Activated naive CD8-positive, alpha-beta T cell treated with anti-CD3 and anti-CD28 coated beads, Interleukin-2, amount 50 U/mL, for 24 hours (primary cell): ENCODE measurements around the gene LMF1.
"Not testable (repeated sequence)": the region's sequence is repeated elsewhere in the genome, so short reads cannot be mapped to it uniquely, and the experiment has no call there.

Experiments used
- ATAC-seq: fragments of 150-1000 bp; cut with Tn5 transposase; one replicate; pipeline ENCODE4 v1.10.0; 2021
- DNase-seq: peaks from one replicate; pipeline ENCODE4 v3.0.0; 2021
- H3K27ac Mint-ChIP-seq: one replicate; pipeline ENCODE4 v1.8.0; 2021; ENCODE audit warnings: mild to moderate bottlenecking, mixed read lengths
- H3K27me3 Mint-ChIP-seq: one replicate; pipeline ENCODE4 v1.8.0; 2021; ENCODE audit warnings: mixed read lengths
- H3K36me3 Mint-ChIP-seq: one replicate; pipeline ENCODE4 v1.8.0; 2021; ENCODE audit warnings: low read depth, mixed read lengths
- H3K4me1 Mint-ChIP-seq: one replicate; pipeline ENCODE4 v1.8.0; 2021; ENCODE audit warnings: mixed read lengths
- H3K4me3 Mint-ChIP-seq: one replicate; pipeline ENCODE4 v1.8.0; 2021; ENCODE audit warnings: mild to moderate bottlenecking, moderate library complexity, mixed read lengths
- H3K9me3 Mint-ChIP-seq: one replicate; pipeline ENCODE4 v1.8.0; 2021; ENCODE audit warnings: mixed read lengths

The LMF1 gene

GRCh38 chr16:830107-830870, 140.5 kb downstream of the LMF1 start:
- no peak overlapping the region for H3K27ac Mint-ChIP-seq
- DNase-seq: no peak
- no peaks in the 10 kb centered on the region for H3K4me1 Mint-ChIP-seq
- ATAC-seq: no peak
- no peak overlapping the region for H3K4me3 Mint-ChIP-seq
- no peaks in the 10 kb centered on the region for H3K36me3 Mint-ChIP-seq
- no peaks in the 10 kb centered on the region for H3K9me3 Mint-ChIP-seq
- peaks cover 8% of the 10 kb centered on the region for H3K27me3 Mint-ChIP-seq

DNA sequence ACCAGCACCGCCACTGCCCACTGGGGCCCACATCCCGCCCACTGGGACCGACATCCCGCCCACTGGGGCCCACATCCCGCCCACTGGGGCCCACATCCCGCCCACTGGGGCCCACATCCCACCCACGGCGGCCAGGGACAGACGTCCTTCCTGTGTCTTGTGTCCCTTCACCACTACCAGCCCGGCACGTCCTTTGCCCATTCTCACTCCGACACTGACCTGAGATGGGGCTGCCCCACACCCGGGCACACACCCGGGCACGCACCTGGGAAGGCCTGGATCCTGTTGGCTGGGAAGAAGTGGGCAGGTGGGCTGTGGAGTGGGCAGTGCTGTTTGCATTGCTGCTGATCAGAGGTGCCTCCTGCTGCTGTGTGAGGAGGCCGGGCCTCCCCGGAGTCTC, 141.9 kb downstream of the LMF1 start:
- no peaks in the 10 kb centered on the region for H3K9me3 Mint-ChIP-seq
- no peaks in the 10 kb centered on the region for H3K4me1 Mint-ChIP-seq
- H3K36me3 Mint-ChIP-seq: no peaks in the 10 kb centered on the region
- H3K4me3 Mint-ChIP-seq: no peak overlapping the region
- no peak overlapping the region for H3K27ac Mint-ChIP-seq
- ATAC-seq (no peak), DNase-seq (no peak)
- H3K27me3 Mint-ChIP-seq: peaks cover 8% of the 10 kb centered on the region

GRCh38 chr16:827513-827912, 143.3 kb downstream of the LMF1 start:
- Mint-ChIP-seq H3K4me1 (no peaks in the 10 kb centered on the region), H3K36me3 (no peaks in the 10 kb centered on the region), H3K27me3 (peaks cover 8% of the 10 kb centered on the region), H3K27ac (no peak overlapping the region), H3K9me3 (no peaks in the 10 kb centered on the region), H3K4me3 (no peak overlapping the region)
- ATAC-seq: no peak
- DNase-seq: no peak

- no peaks in the 10 kb centered on the region for H3K4me1 Mint-ChIP-seq
- no peak for DNase-seq
- no peak for ATAC-seq
- no peaks in the 10 kb centered on the region for H3K36me3 Mint-ChIP-seq
- H3K27ac Mint-ChIP-seq: no peak overlapping the region
- H3K9me3 Mint-ChIP-seq: no peaks in the 10 kb centered on the region
- H3K4me3 Mint-ChIP-seq: no peak overlapping the region
- H3K27me3 Mint-ChIP-seq: peaks cover 16% of the 10 kb centered on the region
Measured at GRCh38 chr16:825341-826061, 145.3 kb downstream of the LMF1 start.

DNA sequence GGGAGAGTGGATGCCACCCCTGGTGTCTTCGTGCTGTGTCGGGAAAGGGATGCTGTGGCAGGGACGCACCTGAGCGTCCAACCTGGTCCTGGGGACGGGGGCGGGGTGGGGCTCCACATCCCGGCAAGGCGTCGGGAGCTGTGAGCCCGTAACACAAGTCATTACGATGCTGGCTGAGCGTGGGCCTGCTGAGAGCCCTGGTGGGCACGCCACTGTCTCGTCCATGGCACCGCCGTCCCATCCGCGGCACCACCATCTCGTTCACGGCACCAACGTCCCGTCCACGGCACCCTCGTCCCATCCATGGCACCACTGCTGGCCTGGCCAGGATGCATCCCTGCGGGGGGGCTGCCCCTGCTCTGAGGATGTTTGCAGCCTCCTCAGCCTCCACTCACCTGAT, 146.2 kb downstream of the LMF1 start:
- H3K27me3 Mint-ChIP-seq: peaks cover 19% of the 10 kb centered on the region
- H3K27ac Mint-ChIP-seq: no peak overlapping the region
- no peak for ATAC-seq
- H3K9me3 Mint-ChIP-seq: no peaks in the 10 kb centered on the region
- H3K4me1 Mint-ChIP-seq: peaks cover 6% of the 10 kb centered on the region
- DNase-seq: no peak
- no peak overlapping the region for H3K4me3 Mint-ChIP-seq
- no peaks in the 10 kb centered on the region for H3K36me3 Mint-ChIP-seq

DNA sequence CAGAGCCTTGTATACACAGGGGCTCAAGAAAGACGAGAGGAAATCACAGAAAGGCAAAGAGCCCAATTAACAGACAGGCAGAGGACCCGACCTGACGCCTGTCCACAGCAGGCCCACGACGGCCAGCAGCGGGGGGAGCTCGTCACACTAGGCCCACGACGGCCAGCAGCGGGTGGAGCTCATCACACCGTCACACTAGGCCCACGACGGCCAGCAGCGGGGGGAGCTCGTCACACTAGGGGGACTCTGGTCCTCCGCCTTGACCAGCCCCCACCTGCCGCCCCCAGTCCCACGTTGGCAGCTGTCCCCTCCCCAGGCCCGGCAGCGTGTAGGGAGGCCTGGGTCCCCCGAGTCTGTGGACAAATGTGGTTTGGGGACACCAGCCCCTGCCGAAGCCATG, 146.6 kb downstream of the LMF1 start:
- peaks cover 20% of the 10 kb centered on the region for H3K27me3 Mint-ChIP-seq
- H3K4me1 Mint-ChIP-seq: peaks cover 10% of the 10 kb centered on the region
- no peak for ATAC-seq

DNA sequence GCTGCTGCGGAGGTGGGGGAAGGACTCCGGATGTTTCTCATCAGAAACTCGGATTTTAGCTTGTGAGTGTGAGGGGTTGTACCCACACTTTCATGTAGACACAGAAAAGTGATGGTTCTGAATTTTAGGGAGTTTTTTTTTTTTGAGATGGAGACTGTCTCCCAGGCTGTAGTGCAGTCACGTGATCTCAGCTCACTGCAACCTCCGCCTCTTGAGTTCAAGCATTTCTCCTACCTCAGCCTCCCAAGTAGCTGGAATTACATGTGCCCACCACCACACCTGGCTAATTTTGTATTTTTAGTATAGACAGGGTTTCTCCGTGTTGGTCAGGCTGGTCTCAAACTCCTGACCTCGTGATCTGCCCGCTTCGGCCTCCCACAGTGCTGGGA, 147.9 kb downstream of the LMF1 start:
- DNase-seq: no peak
- ATAC-seq: no peak
- Mint-ChIP-seq H3K27ac (no peak overlapping the region), H3K4me3 (no peak overlapping the region), H3K36me3 (no peaks in the 10 kb centered on the region), H3K27me3 (peaks cover 20% of the 10 kb centered on the region), H3K9me3 (no peaks in the 10 kb centered on the region), H3K4me1 (peaks cover 11% of the 10 kb centered on the region)

More for the DNA sequence above, 146.6 kb downstream of the LMF1 start:
- Mint-ChIP-seq H3K36me3 (no peaks in the 10 kb centered on the region), H3K9me3 (no peaks in the 10 kb centered on the region), H3K27ac (no peak overlapping the region), H3K4me3 (no peak overlapping the region)
- no peak for DNase-seq

GRCh38 chr16:822174-822908, 148.4 kb downstream of the LMF1 start:
- no peak overlapping the region for H3K4me3 Mint-ChIP-seq
- peaks cover 11% of the 10 kb centered on the region for H3K4me1 Mint-ChIP-seq
- DNase-seq (no peak), ATAC-seq (no peak)
- H3K27ac Mint-ChIP-seq: no peak overlapping the region
- H3K36me3 Mint-ChIP-seq: no peaks in the 10 kb centered on the region
- peaks cover 20% of the 10 kb centered on the region for H3K27me3 Mint-ChIP-seq
- no peaks in the 10 kb centered on the region for H3K9me3 Mint-ChIP-seq

DNA sequence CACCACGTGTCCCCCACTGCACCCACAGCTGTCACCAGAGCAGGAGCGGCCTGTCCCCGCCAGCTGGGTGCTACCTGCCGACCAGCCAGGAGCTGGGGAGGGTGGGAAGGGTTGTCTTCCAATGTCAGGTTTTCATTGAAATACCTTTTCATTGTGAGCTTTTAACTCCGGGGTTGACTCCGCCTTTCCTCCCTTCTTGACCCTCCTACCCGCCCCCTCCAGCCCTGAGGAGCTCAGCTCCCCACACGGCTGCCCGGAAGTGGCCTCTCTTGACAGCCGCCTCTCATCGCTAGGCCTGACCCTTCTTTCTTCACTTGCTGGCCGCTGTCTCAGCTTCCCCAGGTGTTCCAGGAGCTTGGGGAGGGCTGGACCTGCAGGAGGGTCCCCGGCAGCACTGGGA, 149.0 kb downstream of the LMF1 start:
- H3K9me3 Mint-ChIP-seq: no peaks in the 10 kb centered on the region

GRCh38 chr16:820748-821147, 150.0 kb downstream of the LMF1 start:
- ATAC-seq (no peak), DNase-seq (no peak)
- Mint-ChIP-seq H3K36me3 (no peaks in the 10 kb centered on the region), H3K4me3 (no peak overlapping the region), H3K27me3 (peaks cover 15% of the 10 kb centered on the region), H3K4me1 (peaks cover 11% of the 10 kb centered on the region), H3K9me3 (no peaks in the 10 kb centered on the region), H3K27ac (no peak overlapping the region)

More for the DNA sequence above, 149.0 kb downstream of the LMF1 start:
- no peak for ATAC-seq
- Mint-ChIP-seq H3K27ac (no peak overlapping the region), H3K4me1 (peaks cover 11% of the 10 kb centered on the region), H3K4me3 (no peak overlapping the region), H3K27me3 (peaks cover 20% of the 10 kb centered on the region), H3K36me3 (no peaks in the 10 kb centered on the region)
- DNase-seq: no peak

GRCh38 chr16:820044-820408, 150.8 kb downstream of the LMF1 start:
- H3K4me3 Mint-ChIP-seq, H3K27ac Mint-ChIP-seq, H3K36me3 Mint-ChIP-seq, DNase-seq, ATAC-seq, H3K9me3 Mint-ChIP-seq: not testable (repeated sequence)
- Mint-ChIP-seq H3K4me1 (peaks cover 11% of the 10 kb centered on the region), H3K27me3 (peaks cover 15% of the 10 kb centered on the region)

GRCh38 chr16:819336-820043, 151.3 kb downstream of the LMF1 start:
- Mint-ChIP-seq H3K27ac (no peak overlapping the region), H3K9me3 (no peaks in the 10 kb centered on the region), H3K27me3 (peaks cover 19% of the 10 kb centered on the region), H3K4me1 (peaks cover 11% of the 10 kb centered on the region), H3K4me3 (no peak overlapping the region), H3K36me3 (no peaks in the 10 kb centered on the region)
- DNase-seq (no peak), ATAC-seq (no peak)

DNA sequence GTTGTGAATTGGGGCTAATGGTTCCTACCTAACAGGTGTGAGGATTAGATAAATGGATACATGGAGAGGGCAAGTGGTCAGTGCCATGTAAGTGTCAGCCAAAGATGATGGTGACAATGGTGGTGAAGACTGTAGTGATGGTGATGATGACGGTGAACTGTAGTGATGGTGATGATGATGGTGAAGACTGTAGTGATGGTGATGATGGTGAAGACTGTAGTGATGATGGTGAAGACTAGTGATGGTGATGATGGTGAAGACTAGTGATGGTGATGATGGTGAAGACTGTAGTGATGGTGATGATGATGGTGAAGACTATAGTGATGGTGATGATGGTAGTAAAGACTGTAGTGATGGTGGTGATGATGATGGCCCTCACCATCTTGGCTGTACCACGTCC, 152.2 kb downstream of the LMF1 start:
- Mint-ChIP-seq H3K36me3 (no peaks in the 10 kb centered on the region), H3K4me3 (no peak overlapping the region), H3K9me3 (no peaks in the 10 kb centered on the region), H3K27me3 (peaks cover 22% of the 10 kb centered on the region), H3K4me1 (peaks cover 13% of the 10 kb centered on the region), H3K27ac (no peak overlapping the region)
- DNase-seq (no peak), ATAC-seq (no peak)

DNA sequence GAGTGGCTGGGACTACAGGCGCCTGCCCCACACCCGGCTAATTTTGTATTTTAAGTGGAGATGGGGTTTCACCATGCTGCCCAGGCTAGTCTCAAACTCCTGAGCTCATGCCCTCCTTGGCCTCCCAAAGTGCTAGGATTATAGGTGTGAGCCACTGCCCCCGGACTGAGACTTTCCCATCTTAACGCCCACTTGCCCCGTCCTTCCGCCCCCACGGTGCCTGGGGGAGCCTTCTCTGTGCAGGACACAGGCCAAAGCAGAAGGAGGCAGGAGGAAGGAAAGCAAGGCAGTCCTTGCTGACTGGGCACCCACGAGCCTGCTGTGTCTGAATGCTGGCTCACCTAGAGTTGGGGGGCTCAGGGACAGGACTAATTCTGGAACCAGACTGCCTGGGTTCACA, 152.7 kb downstream of the LMF1 start:
- peaks cover 22% of the 10 kb centered on the region for H3K27me3 Mint-ChIP-seq
- no peaks in the 10 kb centered on the region for H3K9me3 Mint-ChIP-seq
- DNase-seq (no peak), ATAC-seq (no peak)
- no peak overlapping the region for H3K27ac Mint-ChIP-seq
- no peaks in the 10 kb centered on the region for H3K36me3 Mint-ChIP-seq
- no peak overlapping the region for H3K4me3 Mint-ChIP-seq
- peaks cover 13% of the 10 kb centered on the region for H3K4me1 Mint-ChIP-seq
